Measurements from ENCODE around the gene ABHD14A.
A peak's percentile ranks its signal among the peaks of the same experiment; 100 is the strongest.
"Not testable (repeated sequence)": the region's sequence is repeated elsewhere in the genome, so short reads cannot be mapped to it uniquely, and the experiment has no call there.

Gene ABHD14A

GRCh38 chr3:51993657-51994056 is 18.8 kb downstream of the ABHD14A start:
- DNase-seq (ENCODE audit: extremely low read depth in 1 of 2, low read depth in 1 of 2): not testable (repeated sequence)

- no peak for DNase-seq (ENCODE audit: extremely low read depth in 1 of 2, low read depth in 1 of 2)
Measured at GRCh38 chr3:51994530-51994929, 19.7 kb downstream of the ABHD14A start.

GRCh38 chr3:51995346-51996163 is 20.7 kb downstream of the ABHD14A start, which contains the start of gene RPL29:
Gene RPL29 (minus strand): TSS chr3:51995895. CDS start chr3:51995461, 434 bp downstream.
- peak; percentile 75 to 79 for DNase-seq (ENCODE audit: extremely low read depth in 1 of 2, low read depth in 1 of 2)

GRCh38 chr3:51997172-51997571 is 22.3 kb downstream of the ABHD14A start:
- no peak for DNase-seq (ENCODE audit: extremely low read depth in 1 of 2, low read depth in 1 of 2)

GRCh38 chr3:51997935-51998596 is 23.2 kb downstream of the ABHD14A start:
- no peak for DNase-seq (ENCODE audit: extremely low read depth in 1 of 2, low read depth in 1 of 2)

- DNase-seq (ENCODE audit: extremely low read depth in 1 of 2, low read depth in 1 of 2): no peak
Measured at GRCh38 chr3:51998774-51999173, 23.9 kb downstream of the ABHD14A start.

- no peak for DNase-seq (ENCODE audit: extremely low read depth in 1 of 2, low read depth in 1 of 2)
Measured at GRCh38 chr3:51999846-52000245, 25.0 kb downstream of the ABHD14A start.

- peak; percentile 73 to 80 for DNase-seq (ENCODE audit: extremely low read depth in 1 of 2, low read depth in 1 of 2)
Measured at GRCh38 chr3:52001443-52001974, 26.6 kb downstream of the ABHD14A start.

GRCh38 chr3:52002748-52003147 is 27.9 kb downstream of the ABHD14A start:
- DNase-seq (ENCODE audit: extremely low read depth in 1 of 2, low read depth in 1 of 2): no peak

- DNase-seq (ENCODE audit: extremely low read depth in 1 of 2, low read depth in 1 of 2): no peak
Measured at GRCh38 chr3:52004163-52004787, 29.4 kb downstream of the ABHD14A start.

GRCh38 chr3:52004906-52005395 is 30.1 kb downstream of the ABHD14A start:
- no peak for DNase-seq (ENCODE audit: extremely low read depth in 1 of 2, low read depth in 1 of 2)

GRCh38 chr3:52005571-52005986 is 30.7 kb downstream of the ABHD14A start:
- DNase-seq (ENCODE audit: extremely low read depth in 1 of 2, low read depth in 1 of 2): no peak

GRCh38 chr3:52006017-52006819 is 31.4 kb downstream of the ABHD14A start:
- no peak for DNase-seq (ENCODE audit: extremely low read depth in 1 of 2, low read depth in 1 of 2)

GRCh38 chr3:52006820-52007133 is 31.9 kb downstream of the ABHD14A start:
- no peak for DNase-seq (ENCODE audit: extremely low read depth in 1 of 2, low read depth in 1 of 2)

GRCh38 chr3:52007291-52007690 is 32.4 kb downstream of the ABHD14A start:
- DNase-seq (ENCODE audit: extremely low read depth in 1 of 2, low read depth in 1 of 2): no peak

GRCh38 chr3:52010431-52010830 is 35.6 kb downstream of the ABHD14A start:
- DNase-seq (ENCODE audit: extremely low read depth in 1 of 2, low read depth in 1 of 2): no peak

- DNase-seq (ENCODE audit: extremely low read depth in 1 of 2, low read depth in 1 of 2): no peak
Measured at GRCh38 chr3:52012699-52013098, 37.8 kb downstream of the ABHD14A start.

- DNase-seq (ENCODE audit: extremely low read depth in 1 of 2, low read depth in 1 of 2): no peak
Measured at GRCh38 chr3:52013802-52014598, 39.1 kb downstream of the ABHD14A start.

- DNase-seq (ENCODE audit: extremely low read depth in 1 of 2, low read depth in 1 of 2): no peak
Measured at GRCh38 chr3:52014613-52015012, 39.7 kb downstream of the ABHD14A start.

Measured in activated CD8-positive, alpha-beta memory T cell treated with anti-CD3 and anti-CD28 coated beads for 1 hour (primary cell).